Measurements from ENCODE around the gene TOM1L1. TPM values are rescaled to one million over a fixed set of nuclear protein-coding genes. Genes with fewer than 3 reads are reported as not detected.
A peak's percentile ranks its signal among the peaks of the same experiment; 100 is the strongest.

The TOM1L1 gene
- total RNA-seq, 1 donor from 2014 or later, result 16.7 TPM

GRCh38 chr17:54898576-54898975, 2.1 kb upstream of the TOM1L1 start:
- no peak for DNase-seq (ENCODE audit: low spot score)
- Mint-ChIP-seq H3K9me3 (ENCODE audit: unreplicated experiment) (no peaks in the 10 kb centered on the region), H3K4me3 (ENCODE audit: unreplicated experiment) (no peak overlapping the region), H3K4me1 (ENCODE audit: unreplicated experiment) (peaks cover 3% of the 10 kb centered on the region), H3K27me3 (ENCODE audit: unreplicated experiment) (peaks cover 5% of the 10 kb centered on the region), H3K36me3 (ENCODE audit: low read depth, unreplicated experiment) (no peaks in the 10 kb centered on the region), H3K27ac (ENCODE audit: unreplicated experiment) (no peak overlapping the region)
- no peak for TF ChIP-seq CTCF (IDR thresholded peaks at IDR 0.05; ENCODE audit: unreplicated experiment)

GRCh38 chr17:54899201-54899600, 1.5 kb upstream of the TOM1L1 start:
- no peak overlapping the region for H3K27ac Mint-ChIP-seq (ENCODE audit: unreplicated experiment)
- no peak for DNase-seq (ENCODE audit: low spot score)
- no peak for TF ChIP-seq CTCF (IDR thresholded peaks at IDR 0.05; ENCODE audit: unreplicated experiment)
- no peaks in the 10 kb centered on the region for H3K9me3 Mint-ChIP-seq (ENCODE audit: unreplicated experiment)
- no peak overlapping the region for H3K4me3 Mint-ChIP-seq (ENCODE audit: unreplicated experiment)
- no peaks in the 10 kb centered on the region for H3K36me3 Mint-ChIP-seq (ENCODE audit: low read depth, unreplicated experiment)
- H3K27me3 Mint-ChIP-seq (ENCODE audit: unreplicated experiment), result peaks cover 5% of the 10 kb centered on the region
- peaks cover 3% of the 10 kb centered on the region for H3K4me1 Mint-ChIP-seq (ENCODE audit: unreplicated experiment)

- Mint-ChIP-seq H3K4me3 (ENCODE audit: unreplicated experiment) (peak overlapping the region; percentile 87), H3K27ac (ENCODE audit: unreplicated experiment) (no peak overlapping the region)
- peak; percentile 6 for DNase-seq (ENCODE audit: low spot score)
These were observed 763 bp upstream of the TOM1L1 start for GRCh38 chr17:54899721-54900456.

GRCh38 chr17:54901230-54901822, 674 bp downstream of the TOM1L1 start:
- H3K9me3 Mint-ChIP-seq (ENCODE audit: unreplicated experiment), result no peaks in the 10 kb centered on the region
- TF ChIP-seq CTCF (IDR thresholded peaks at IDR 0.05; ENCODE audit: unreplicated experiment), result no peak
- peak overlapping the region; percentile 94 for H3K4me3 Mint-ChIP-seq (ENCODE audit: unreplicated experiment)
- H3K4me1 Mint-ChIP-seq (ENCODE audit: unreplicated experiment), result peaks cover 3% of the 10 kb centered on the region
- H3K36me3 Mint-ChIP-seq (ENCODE audit: low read depth, unreplicated experiment), result no peaks in the 10 kb centered on the region
- DNase-seq (ENCODE audit: low spot score), result no peak
- H3K27me3 Mint-ChIP-seq (ENCODE audit: unreplicated experiment), result peaks cover 5% of the 10 kb centered on the region
- peak overlapping the region; percentile 70 for H3K27ac Mint-ChIP-seq (ENCODE audit: unreplicated experiment)

More at GRCh38 chr17:54899721-54900456, 763 bp upstream of the TOM1L1 start:
- no peak for TF ChIP-seq CTCF (IDR thresholded peaks at IDR 0.05; ENCODE audit: unreplicated experiment)
- Mint-ChIP-seq H3K36me3 (ENCODE audit: low read depth, unreplicated experiment) (no peaks in the 10 kb centered on the region), H3K4me1 (ENCODE audit: unreplicated experiment) (peaks cover 3% of the 10 kb centered on the region), H3K9me3 (ENCODE audit: unreplicated experiment) (no peaks in the 10 kb centered on the region), H3K27me3 (ENCODE audit: unreplicated experiment) (peaks cover 5% of the 10 kb centered on the region)

GRCh38 chr17:54902017-54902416, 1.4 kb downstream of the TOM1L1 start:
- H3K27me3 Mint-ChIP-seq (ENCODE audit: unreplicated experiment), result peaks cover 2% of the 10 kb centered on the region
- no peaks in the 10 kb centered on the region for H3K9me3 Mint-ChIP-seq (ENCODE audit: unreplicated experiment)
- H3K4me3 Mint-ChIP-seq (ENCODE audit: unreplicated experiment), result no peak overlapping the region
- peaks cover 3% of the 10 kb centered on the region for H3K4me1 Mint-ChIP-seq (ENCODE audit: unreplicated experiment)
- TF ChIP-seq CTCF (IDR thresholded peaks at IDR 0.05; ENCODE audit: unreplicated experiment), result no peak
- no peaks in the 10 kb centered on the region for H3K36me3 Mint-ChIP-seq (ENCODE audit: low read depth, unreplicated experiment)
- no peak for DNase-seq (ENCODE audit: low spot score)
- H3K27ac Mint-ChIP-seq (ENCODE audit: unreplicated experiment), result no peak overlapping the region

Measured in endothelial cell (in vitro differentiated cells).